ENCODE data around the gene ALPP.
"Not testable (repeated sequence)": the region's sequence is repeated elsewhere in the genome, so short reads cannot be mapped to it uniquely, and the experiment has no call there.

ALPP gene

DNA sequence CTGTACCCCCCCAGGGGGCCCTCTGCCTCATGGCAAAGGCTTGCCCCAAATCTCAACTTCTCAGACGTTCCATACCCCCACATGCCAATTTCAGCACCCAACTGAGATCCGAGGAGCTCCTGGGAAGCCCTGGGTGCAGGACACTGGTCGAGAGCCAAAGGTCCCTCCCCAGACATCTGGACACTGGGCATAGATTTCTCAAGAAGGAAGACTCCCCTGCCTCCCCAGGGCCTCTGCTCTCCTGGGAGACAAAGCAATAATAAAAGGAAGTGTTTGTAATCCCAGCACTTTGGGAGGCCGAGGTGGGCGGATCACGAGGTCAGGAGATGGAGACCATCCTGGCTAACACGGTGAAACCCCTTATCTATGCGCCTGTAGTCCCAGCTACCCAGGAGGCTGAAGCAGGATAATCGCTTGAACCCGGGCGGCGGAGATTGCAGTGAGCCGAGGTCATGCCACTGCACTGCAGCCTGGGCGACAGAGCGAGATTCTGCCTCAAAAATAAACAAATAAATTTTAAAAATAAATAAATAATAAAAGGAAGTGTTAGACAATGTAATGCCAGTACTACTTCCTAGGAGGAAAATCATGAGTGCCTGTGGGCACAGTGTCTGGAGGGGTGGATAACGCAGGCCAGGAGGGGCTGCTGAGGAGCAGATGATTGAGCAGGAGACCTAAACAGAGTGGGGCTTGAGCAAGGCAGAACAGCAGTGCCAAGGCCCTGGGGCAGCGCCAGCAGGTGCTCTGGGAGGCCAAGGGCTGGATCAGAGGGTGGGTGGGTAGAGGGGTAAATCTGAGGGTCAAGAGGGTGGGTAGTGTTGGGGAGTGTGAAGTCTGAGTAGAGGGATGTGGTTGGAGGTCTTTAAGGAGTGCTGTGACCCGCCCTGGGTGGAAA is 4.0 kb downstream of the ALPP start:
- no peak for DNase-seq

- DNase-seq: no peak
Observed at GRCh38 chr2:232384466-232384865, 5.9 kb downstream of the ALPP start.

GRCh38 chr2:232385058-232385457 is 6.5 kb downstream of the ALPP start:
- not testable (repeated sequence) for DNase-seq

DNA sequence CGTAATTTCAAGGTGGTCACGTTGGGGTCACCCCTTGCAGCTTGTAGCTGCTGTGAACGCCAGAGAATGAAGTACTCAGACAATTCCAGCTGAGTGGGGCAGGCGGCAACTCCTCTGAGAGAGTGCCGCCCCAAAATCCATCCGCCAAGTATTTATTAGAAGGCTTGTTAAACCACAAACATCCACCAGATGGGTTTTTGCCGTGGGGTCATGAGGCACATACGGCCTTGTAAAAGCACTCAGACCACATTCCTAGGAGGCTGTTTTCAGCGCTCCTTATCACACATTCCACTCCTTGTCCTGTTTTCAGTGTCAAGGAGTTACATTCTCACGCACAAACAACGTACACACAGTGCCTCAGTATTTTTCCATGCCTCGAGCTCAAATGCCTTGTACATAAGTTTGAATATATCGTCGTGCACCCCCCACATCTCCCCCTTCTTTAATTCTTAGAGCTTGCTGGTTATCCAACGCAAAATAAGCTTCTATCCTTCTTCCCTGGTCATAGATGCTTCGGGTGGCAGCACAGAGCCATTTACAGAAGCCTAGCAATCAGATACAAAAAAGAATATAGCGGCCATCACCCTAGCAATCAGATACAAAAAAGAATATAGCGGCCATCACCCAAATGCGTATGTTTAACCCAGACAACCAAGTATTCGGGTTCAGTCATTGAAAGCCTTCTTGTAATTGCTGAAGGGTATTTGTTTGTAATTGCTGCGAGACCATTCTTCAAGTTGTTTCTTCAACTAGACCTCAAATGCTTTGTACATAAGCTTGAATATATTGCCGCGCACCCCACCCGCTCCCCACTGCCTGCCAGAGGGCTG is 7.3 kb downstream of the ALPP start:
- DNase-seq: no peak

- no peak for DNase-seq
Observed at GRCh38 chr2:232386490-232386739, 7.9 kb downstream of the ALPP start.

DNA sequence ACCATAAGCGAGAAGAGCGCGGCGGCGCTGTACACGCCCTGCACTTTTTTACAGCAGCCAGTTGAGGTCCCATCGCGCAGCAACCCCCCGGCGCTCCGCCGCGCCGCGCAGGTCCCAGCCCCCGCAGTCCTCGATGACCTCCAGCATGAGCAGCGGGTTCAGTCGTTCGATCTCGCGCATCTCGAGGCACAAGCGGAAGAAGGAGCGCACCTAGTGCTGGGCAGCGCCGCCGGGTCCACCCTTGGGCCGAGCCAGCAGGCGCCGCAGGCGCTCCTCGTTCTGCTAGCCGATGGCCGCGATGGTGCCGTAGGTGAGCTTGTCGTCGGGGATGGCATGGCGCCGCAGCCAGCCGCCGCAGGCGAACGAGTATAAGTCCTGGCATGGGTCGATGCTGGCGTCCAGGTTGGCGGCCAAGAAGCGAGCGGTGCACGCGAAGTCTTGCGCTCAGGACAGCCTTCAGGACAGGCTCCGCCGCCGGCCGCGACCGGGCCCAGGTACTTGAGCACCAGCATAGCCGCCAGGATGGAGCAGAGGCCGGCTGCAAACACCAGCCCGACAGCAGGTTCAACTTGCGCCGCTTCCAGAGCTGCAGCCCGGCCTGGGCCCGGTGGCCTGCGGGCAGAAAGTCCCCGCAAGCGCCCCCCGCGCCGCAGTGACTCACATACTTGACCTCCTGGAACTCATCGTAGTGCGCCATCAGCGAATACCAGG is 8.3 kb downstream of the ALPP start:
- DNase-seq: no peak

GRCh38 chr2:232387451-232388171 is 9.1 kb downstream of the ALPP start:
- DNase-seq: no peak

GRCh38 chr2:232388324-232388891 is 9.9 kb downstream of the ALPP start:
- no peak for DNase-seq

DNA sequence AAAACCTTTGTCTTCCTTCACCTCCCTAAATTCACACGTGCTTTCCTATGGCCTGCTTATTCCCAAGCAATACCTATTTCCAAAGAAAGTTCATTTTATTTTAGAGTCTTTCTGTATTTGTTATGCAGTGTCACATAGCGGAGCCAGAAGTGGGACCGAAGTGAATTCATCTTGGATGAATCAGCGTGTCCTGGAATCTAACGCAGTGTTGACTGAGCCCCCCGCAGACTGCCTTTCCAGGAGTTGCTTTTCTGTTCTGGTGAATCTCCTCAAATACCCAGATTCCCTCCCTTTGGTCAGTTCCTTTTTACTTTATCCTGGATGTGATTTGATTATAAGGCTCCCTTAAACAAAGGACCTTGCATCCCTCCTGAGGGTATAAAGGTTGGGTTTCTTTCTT is 10.8 kb downstream of the ALPP start:
- DNase-seq: no peak

- DNase-seq: no peak
Observed at GRCh38 chr2:232390661-232391060, 12.1 kb downstream of the ALPP start.

GRCh38 chr2:232393556-232393955 is 15.0 kb downstream of the ALPP start:
- no peak for DNase-seq

DNA sequence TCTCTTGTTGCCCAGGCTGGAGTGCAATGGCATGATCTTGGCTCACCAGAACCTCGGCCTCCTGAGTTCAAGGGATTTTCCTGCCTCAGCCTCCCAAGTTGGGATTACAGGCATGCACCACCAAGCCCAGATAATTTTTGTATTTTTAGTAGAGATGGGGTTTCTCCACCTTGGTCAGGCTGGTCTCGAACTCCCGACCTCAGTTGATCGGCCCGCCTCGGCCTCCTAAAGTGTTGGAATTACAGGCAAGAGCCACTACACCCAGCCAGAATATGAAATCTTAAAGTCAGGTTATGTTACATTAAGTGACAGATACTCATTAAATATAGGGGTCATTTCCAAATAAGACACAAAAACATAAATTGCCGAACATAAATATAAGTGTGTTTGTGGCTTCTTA is 15.9 kb downstream of the ALPP start:
- not testable (repeated sequence) for DNase-seq

GRCh38 chr2:232395586-232395985 is 17.0 kb downstream of the ALPP start:
- DNase-seq: no peak

- no peak for DNase-seq
Observed at GRCh38 chr2:232396683-232397082, 18.1 kb downstream of the ALPP start.

DNA sequence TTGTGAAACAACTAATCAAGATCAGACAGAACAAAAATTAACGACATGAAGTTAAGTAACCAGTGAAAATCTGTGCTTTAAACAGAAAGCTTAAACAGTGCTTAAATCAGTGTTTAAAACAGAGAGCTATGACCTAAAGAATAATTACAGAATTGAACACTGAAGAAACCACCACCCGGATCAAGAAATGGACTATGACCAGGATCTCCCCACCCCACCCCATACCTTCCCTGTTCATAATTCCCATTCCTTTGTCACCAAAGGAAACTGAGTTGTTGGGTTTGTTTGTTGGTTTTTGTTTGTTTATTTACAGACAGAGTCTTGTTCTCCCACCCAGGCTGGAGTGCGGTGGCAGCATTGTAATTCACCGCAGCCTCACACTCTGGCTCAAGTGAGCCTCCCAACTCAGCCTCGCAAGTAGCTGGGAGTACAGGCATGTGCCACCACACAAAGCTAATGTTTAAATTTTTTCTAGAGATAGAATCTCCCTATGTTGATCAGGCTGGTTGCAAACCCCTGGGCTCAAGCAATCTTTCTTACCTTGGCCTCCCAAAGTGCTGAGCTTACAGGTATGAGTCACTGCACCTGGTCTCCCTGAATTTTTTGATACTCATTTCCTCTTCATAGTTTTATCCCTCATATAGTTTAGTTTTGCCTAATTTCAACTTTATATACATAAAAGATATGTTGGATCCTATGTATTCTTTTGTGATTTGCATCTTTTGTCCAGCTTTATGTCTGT is 19.9 kb downstream of the ALPP start:
- no peak for DNase-seq

DNA sequence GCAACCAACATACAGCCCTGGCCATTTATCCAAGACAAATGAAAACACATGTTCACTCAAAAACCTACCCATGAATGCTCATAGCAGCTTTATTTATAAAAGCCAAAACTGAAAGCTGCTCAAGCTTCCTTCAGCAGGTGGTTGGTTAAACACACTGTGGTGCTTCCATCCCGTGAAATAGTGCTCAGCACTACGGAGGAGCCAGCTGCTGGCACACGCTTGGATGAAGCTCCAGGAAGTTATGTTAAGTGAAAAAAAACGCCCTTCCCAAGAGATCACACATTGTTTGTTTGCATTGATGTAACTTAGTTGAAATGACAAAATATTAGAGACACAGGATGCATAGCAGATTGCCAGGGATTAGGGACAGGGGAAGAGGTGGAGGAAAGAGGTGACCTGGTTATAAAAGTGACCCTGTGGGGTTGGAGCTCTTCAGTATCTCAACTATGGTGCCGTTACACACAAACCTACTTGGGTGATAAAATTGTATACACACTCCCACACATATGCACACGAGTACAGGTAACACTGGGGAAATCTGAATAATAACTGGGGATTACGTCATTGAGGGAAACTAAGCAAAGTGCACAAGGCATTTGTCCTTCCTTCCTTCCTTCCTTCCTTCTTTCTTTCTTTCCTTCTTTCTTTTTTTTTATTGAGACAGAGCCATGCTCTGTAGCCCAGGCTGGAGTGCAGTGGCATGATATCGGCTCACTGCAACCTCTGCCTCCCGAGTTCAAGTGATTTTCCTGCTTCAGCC is 21.9 kb downstream of the ALPP start:
- no peak for DNase-seq

DNA sequence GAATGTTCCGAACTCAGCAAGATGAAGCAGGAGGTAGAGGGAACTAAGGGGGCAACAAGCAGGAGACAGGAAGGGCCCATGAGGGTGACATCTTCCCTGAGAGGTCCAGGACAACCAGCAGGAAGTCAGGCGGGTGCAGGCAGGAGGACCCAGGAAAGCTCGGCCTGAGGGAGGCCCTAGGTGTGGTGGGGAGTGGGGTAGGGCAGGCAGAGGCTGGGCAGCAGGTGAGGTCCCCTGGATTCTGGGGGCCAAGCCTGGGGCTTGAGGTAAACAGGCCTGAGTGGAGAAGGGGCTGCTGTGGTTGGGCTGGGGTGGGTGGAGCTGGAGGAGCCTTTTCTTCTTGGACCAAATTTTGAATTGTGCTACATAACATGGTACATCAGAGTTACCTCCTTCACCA is 24.0 kb downstream of the ALPP start:
- no peak for DNase-seq

DNA sequence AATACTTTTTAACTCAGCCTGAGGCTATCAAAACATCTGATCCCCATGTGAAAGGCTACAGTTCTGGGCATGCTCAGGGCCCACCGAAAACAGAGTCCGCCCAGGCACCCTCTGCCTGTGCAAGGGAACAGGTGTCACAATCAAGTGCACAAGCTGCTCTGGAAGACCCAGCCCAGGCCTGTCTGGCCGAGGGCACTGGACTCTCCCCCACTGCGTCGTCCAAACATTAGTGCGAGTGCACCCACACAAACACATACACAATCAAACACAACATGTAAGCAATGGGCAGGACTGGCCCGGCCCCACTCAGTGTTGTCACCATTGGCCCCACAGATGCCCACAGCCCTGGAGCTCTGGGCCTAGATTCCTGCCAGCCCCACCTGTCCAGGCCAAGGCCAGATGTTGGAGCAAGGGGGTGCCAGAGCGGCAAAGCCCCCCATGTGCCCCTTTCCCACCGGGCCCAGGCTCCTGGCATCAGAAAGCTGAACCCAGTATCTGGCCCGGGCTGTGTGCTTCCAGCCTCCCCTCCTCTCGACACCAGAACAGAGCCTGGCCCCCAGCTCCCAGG is 27.5 kb downstream of the ALPP start:
- DNase-seq: no peak

- no peak for DNase-seq
Observed at GRCh38 chr2:232406556-232407310, 28.2 kb downstream of the ALPP start, which contains the start of gene ALPG. TSS of gene ALPG (plus strand) at chr2:232406844. CDS start at chr2:232406895, 51 bp downstream.

Data from GOT3 (cell line).